Measurements from ENCODE around the gene CARD10. TPM values are rescaled to one million over a fixed set of nuclear protein-coding genes. Genes with fewer than 3 reads are reported as not detected.

Gene CARD10
- total and polyA plus RNA-seq, 2 of the 8 experiments (the other 6 are each of a cell fraction or from before 2014, with no cell fraction given): 13.5 to 14.4 TPM

DNA sequence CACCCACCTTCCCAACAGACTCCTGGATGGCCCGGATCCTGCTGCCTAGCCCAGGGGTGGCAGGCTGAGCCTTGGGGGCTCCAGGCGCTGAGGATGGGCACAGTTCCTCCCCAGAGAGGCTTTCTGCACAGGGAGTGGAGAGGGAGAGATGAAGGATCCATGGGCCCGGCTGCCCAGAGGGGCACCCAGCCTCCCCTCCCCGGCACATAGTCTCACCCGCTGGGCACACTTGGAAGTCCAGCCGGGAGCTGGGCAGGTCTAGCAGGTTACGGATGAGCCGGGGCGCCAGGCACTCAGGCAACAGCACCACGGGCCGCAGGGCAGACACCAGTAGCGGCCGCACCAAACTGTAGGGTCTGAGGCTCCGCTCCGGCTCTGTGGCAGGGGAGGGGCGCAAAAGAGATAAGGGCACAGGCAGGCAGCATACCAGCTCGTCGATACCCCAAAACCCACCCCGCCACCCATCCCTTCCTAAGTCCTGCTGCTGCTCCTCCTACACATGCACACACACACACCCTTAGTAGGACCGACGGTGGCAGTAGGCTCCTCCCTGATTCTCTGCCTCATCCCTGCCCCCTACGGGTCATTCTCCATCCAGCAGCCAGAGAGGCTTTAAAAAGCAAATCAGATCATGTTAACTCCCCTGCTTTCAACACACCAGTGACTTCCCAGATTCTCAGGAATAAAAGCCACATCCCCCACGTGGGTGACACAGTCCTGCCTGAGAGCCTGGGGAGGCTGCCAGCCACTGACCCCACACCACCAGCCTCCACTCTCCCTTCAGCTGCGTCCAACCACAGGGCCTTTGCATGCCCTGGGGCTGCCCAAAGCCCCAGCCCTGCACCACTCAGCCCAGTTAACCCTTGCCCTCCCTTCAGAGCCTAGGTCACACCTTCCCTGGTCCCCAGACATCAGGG lies 26.5 kb downstream of the CARD10 start (continued):
- TF ChIP-seq POLR2A (IDR thresholded peaks at IDR 0.05; ENCODE audit: control extremely low read depth in 1 of 2, low read depth in 2 of 2, low read length in 2 of 2) (no peak), GTF2F1 (IDR thresholded peaks at IDR 0.05; ENCODE audit: borderline replicate concordance, low read depth, low read length) (no peak), CREB1 (IDR thresholded peaks at IDR 0.05) (no peak), KDM1A (IDR thresholded peaks at IDR 0.05; ENCODE audit: borderline replicate concordance, low read length) (peak; percentile 98), RBBP5 (IDR thresholded peaks at IDR 0.05; ENCODE audit: borderline replicate concordance, low read depth, low read length) (no peak)
